ENCODE data around the gene HTRA1.

Gene HTRA1

DNA sequence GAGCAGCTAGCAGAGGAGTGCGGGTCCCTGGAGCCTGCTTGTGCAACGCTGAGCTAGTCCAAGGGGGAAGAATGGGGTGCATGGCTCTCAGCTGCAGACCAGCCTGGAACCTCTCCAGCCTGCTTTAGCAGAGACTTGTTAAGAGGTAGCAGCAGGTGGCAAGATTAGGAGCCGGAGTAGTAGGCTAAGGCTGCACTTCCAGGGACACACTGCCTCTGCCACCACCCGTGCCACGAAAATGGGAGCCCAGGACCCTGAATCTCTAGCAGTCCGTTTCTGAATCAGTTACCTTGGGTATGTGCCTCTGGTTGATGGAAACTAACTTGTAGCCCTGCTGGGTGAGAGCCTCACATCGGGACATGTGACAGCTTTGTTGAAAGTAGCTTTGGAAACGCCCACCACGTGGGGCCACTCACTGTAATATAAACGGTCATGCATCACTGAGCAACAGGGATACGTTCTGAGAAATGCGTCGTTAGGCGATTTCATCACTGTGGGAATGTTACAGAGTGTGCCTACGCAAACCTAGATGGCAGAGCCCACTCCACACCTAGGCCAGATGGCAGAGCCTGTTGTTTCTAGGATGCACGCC lies 25.9 kb downstream of the HTRA1 start:
- TF ChIP-seq, protein P1, sequence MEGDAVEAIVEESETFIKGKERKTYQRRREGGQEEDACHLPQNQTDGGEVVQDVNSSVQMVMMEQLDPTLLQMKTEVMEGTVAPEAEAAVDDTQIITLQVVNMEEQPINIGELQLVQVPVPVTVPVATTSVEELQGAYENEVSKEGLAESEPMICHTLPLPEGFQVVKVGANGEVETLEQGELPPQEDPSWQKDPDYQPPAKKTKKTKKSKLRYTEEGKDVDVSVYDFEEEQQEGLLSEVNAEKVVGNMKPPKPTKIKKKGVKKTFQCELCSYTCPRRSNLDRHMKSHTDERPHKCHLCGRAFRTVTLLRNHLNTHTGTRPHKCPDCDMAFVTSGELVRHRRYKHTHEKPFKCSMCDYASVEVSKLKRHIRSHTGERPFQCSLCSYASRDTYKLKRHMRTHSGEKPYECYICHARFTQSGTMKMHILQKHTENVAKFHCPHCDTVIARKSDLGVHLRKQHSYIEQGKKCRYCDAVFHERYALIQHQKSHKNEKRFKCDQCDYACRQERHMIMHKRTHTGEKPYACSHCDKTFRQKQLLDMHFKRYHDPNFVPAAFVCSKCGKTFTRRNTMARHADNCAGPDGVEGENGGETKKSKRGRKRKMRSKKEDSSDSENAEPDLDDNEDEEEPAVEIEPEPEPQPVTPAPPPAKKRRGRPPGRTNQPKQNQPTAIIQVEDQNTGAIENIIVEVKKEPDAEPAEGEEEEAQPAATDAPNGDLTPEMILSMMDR (conservative IDR thresholded peaks at IDR 0.05; ENCODE audit: low read depth): no peak
- ChIA-PET CTCF (interaction anchor here (0.6 kb wide), 2 partner anchors 45 to 220 kb away, joined by 3 to 4 read pairs; no protein-coding TSS in a partner anchor), POLR2A (ENCODE audit: low non-redundant PET) (interaction anchor here (0.5 kb wide), 1 partner anchor 118 kb away, joined by 3 read pairs; no protein-coding TSS in a partner anchor)
- H3K27ac ChIP-seq: peak overlapping the region; percentile 73
- no peak for DNase-seq (ENCODE audit: low spot score)

DNA sequence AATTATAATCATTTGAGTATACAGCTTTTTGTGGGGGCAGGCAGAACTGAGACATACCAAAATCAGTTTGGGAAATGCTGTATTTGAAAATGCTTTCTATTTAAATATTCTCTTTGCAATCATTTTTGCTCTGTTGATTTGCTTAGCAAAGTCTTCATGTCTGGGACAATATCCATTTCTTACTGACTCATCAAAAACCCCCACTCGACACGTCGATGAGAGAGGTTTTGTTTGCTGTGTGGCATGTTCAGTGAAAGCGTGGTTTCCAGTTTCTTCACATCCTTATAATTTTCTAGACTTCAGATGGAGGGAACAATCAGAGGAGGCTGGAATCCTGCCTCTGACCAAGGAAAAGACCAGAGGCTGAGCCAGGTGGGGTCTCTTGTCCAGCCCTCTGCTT lies 28.9 kb downstream of the HTRA1 start:
- TF ChIP-seq, protein P1 (conservative IDR thresholded peaks at IDR 0.05; ENCODE audit: low read depth): no peak
- POLR2A ChIA-PET (ENCODE audit: low non-redundant PET): no interaction called here
- no peak for DNase-seq (ENCODE audit: low spot score)
- H3K27ac ChIP-seq: peak overlapping the region; percentile 99
- CTCF ChIA-PET: interaction anchor here (1.0 to 2.4 kb wide), 2 partner anchors 21 to 75 kb away, joined by 3 to 6 read pairs; no protein-coding TSS in a partner anchor

DNA sequence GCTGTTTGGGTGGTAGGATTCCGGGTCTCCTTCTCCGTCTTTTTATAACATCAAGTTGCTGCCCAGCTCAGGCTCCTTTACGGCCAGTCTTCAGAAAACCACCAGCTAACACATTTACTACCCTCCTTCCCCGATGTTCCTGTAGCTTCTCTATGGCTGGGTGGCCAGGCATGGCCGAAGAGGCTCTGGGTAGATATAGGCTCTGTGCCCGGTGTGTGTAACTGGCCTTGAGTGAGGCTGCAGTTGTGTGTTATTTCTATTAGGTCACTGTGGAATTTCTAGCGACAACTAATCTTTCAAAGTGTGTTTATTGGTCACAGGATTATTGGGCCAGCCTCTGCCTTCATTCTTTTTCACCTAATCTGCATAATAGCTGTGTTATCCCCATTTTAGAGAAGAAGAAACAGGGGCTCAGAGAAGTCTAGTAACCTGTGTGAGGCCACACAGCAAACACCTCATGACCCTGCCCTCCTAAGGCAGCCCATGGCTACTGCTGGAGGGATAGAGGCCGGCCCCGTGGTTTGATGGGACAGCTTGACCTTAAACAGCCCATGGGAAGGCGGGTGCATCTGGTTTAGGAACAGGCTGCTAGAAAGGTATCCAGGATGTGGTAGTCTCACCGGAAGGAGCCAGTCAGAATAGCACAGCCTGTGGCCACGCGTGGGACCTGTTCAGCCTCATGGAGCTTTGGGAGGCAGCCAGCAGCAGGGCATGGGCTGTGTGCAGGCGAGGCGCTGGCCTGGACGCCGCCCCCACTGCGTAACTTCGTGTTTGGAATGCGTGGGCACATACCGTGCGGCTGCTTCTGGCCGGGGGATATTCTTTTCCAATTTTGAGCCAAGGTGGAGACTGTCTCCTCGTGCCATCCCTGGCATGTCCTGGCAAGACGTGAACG lies 29.7 kb downstream of the HTRA1 start:
- ChIA-PET POLR2A (ENCODE audit: low non-redundant PET) (interaction anchor here (0.9 to 1.0 kb wide), 4 partner anchors 22 to 30 kb away, joined by 3 to 5 read pairs (median 4); no protein-coding TSS in a partner anchor), CTCF (interaction anchor here (0.6 to 2.4 kb wide), 3 partner anchors 22 to 97 kb away, joined by 3 to 6 read pairs (median 3); no protein-coding TSS in a partner anchor)
- H3K27ac ChIP-seq: peak overlapping the region; percentile 99
- peak; percentile 79 for DNase-seq (ENCODE audit: low spot score)
- TF ChIP-seq, protein P1 (conservative IDR thresholded peaks at IDR 0.05; ENCODE audit: low read depth): peak; percentile 31; the same call in 1 of the 2 replicates

DNA sequence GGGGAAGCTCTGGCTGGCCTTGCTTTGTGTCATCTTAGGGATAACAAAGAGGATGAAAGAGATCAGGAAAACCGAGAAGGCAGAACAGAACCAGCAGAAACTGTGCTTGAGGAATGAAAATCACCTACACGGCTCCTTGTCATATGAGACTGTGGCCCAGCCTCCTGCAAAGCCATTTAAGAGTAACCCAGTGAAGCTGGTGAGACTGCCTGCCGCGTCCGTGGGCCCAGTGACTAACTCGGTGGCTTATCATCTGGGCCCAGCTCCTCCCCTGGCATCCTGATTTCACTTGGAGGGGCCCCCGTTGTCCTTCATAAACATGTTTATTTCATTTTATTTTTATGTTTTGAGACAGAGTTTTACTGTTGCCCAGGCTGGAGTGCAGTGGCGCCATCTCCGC lies 30.7 kb downstream of the HTRA1 start:
- H3K27ac ChIP-seq: peak overlapping the region; percentile 99
- CTCF ChIA-PET: interaction anchor here (0.9 to 2.4 kb wide), 2 partner anchors 23 to 29 kb away, joined by 3 to 6 read pairs; no protein-coding TSS in a partner anchor
- DNase-seq (ENCODE audit: low spot score): no peak
- POLR2A ChIA-PET (ENCODE audit: low non-redundant PET): interaction anchor here (0.9 kb wide), 1 partner anchor 25 kb away, joined by 5 read pairs; no protein-coding TSS in a partner anchor
- TF ChIP-seq, protein P1 (conservative IDR thresholded peaks at IDR 0.05; ENCODE audit: low read depth): no peak

DNA sequence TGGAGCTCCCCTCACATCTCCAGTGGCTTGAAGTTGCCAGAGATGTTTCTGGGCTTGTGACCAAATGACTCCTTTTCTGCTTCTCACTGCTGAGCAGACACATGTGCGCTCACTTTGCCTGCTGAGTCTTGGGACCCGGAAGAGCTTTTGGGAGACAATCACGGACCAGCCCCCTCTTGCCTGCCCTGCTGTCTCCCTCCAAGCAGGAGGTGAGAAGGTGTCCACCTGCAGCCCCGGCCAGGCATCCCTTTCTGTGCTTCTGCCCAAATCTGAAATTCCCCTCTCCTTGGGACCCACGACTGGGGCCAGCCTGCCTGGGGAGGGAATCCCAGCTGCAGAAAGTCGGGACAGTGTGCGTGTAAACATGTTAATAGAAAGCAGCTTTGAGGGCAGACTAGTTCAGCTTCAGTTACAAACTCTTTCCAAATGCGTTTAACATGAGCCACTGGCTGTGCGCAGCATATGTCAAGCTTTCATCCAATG lies 31.7 kb downstream of the HTRA1 start:
- POLR2A ChIA-PET (ENCODE audit: low non-redundant PET): no interaction called here

More for the DNA sequence above, 31.7 kb downstream of the HTRA1 start:
- peak overlapping the region; percentile 99 for H3K27ac ChIP-seq
- no peak for DNase-seq (ENCODE audit: low spot score)
- CTCF ChIA-PET: interaction anchor here (0.6 to 1.0 kb wide), 4 partner anchors 19 to 150 kb away, joined by 3 to 4 read pairs (median 3); no protein-coding TSS in a partner anchor
- TF ChIP-seq, protein P1 (conservative IDR thresholded peaks at IDR 0.05; ENCODE audit: low read depth): no peak

Data from RWPE1 (cell line).